H1 (cell line): ENCODE measurements around the gene GSAP. TPM values are rescaled to one million over a fixed set of nuclear protein-coding genes. Genes with fewer than 3 reads are reported as not detected.

Experiments
- RNF2 ChIP-seq: fragments of 200-900, 300-1000 bp; sonication (generic); IDR thresholded peaks from 2 replicates; pipeline ENCODE4 v1.7.1; 2016; ENCODE audit warnings: borderline replicate concordance, low read depth, mild to moderate bottlenecking, antibody characterized with exemption, low read length; ENCODE audit not compliant: poor library complexity, severe bottlenecking; ENCODE audit errors: missing control alignments
- USF2 ChIP-seq: IDR thresholded peaks from 2 replicates; pipeline ENCODE4 v1.6.1; 2011; ENCODE audit warnings: low read length, improper control_type of control experiment
- polyA plus RNA-seq, 7 experiments: library from polyadenylated mRNA; depleted of rRNA in 3 of 7; stranded (reverse) in 5 of 7; unstranded in 2 of 7; fragments of >200 nt in 5 of 7; fragments of 200-250 nt in 2 of 7; gene quantifications; 1 replicate in 5 of 7; 2 replicates in 1 of 7; 4 replicates in 1 of 7; pipeline versions ENCODE4 v1.2.1 to v1.2.3, GENCODE V29; 2011 to 2013; ENCODE audit warnings: missing spikeins in 2 of 7, mixed read lengths in 2 of 7
- total RNA-seq: library from RNA; stranded (reverse); fragmentation: NEBNext Ultra II Directional; extraction: Animal tissue kit (Norgen Biotek cat#: 25700); gene quantifications from 2 replicates; pipeline ENCODE4 v1.2.1, GENCODE V29; 2021

Gene GSAP
- total and polyA plus RNA-seq, 2 of the 8 experiments (the other 6 are each of a cell fraction or from before 2014, with no cell fraction given) = 0.93 to 2.1 TPM

- peak; percentile 39 for TF ChIP-seq RNF2
- no peak for TF ChIP-seq USF2
- TF ChIP-seq, all 59 proteins: peak for 9
Measured at GRCh38 chr7:77415823-77416620, at the start of gene GSAP (continued).
